Endothelial cell of umbilical vein (primary cell): ENCODE data around the gene DOCK1. TPM values are rescaled to one million over a fixed set of nuclear protein-coding genes. Genes with fewer than 3 reads are reported as not detected.

Experiments
- BruUV-seq: library from RNA; stranded (reverse); fragments of 400-500 nt; replicated peaks from 2 replicates; lab custom pipeline; 2021; lab: Mats Ljungman, UMichigan
- CTCF ChIA-PET: fragments of 300-600, 350-600 bp; sonication (Branson Sonifier 250); formaldehyde crosslinking; loops from one replicate; lab custom pipeline; 2021; ENCODE audit warnings: antibody characterized with exemption, inconsistent platforms; lab: Charles Lee
- POLR2A ChIA-PET: fragments of 300-600, 350-600 bp; sonication (Branson Sonifier 250); formaldehyde crosslinking; loops from one replicate; lab custom pipeline; 2021; ENCODE audit warnings: antibody characterized with exemption, inconsistent platforms; lab: Charles Lee
- DNase-seq: peaks from one replicate; pipeline ENCODE4 v3.0.0-alpha.2; 2011; ENCODE audit warnings: low read depth, low spot score
- FAIRE-seq: peaks from 2 replicates; lab custom pipeline; 2011; peaks lifted over from hg19 to GRCh38; lab: Jason Lieb, UNC
- H2AFZ ChIP-seq: 2 replicates; pipeline ENCODE4 v1.6.0; 2012; ENCODE audit warnings: low read depth, low read length, control low read depth, inconsistent platforms
- H3K27ac ChIP-seq: 2 replicates; pipeline ENCODE4 v1.5.1; 2011; ENCODE audit warnings: low read depth, mild to moderate bottlenecking, control low read depth, low read length, moderate library complexity; ENCODE audit not compliant: insufficient read depth
- H3K27me3 ChIP-seq, 2 experiments: 2 replicates each; pipeline versions ENCODE4 v1.6.0 to v1.6.1; 2011; ENCODE audit warnings: low read length in 2 of 2, mixed read lengths in 1 of 2; ENCODE audit not compliant: control insufficient read depth in 2 of 2, insufficient read depth in 2 of 2
- H3K36me3 ChIP-seq, 2 experiments: 2 replicates in 1 of 2; 3 replicates in 1 of 2; pipeline ENCODE4 v1.5.1; 2011; ENCODE audit warnings: low read length in 2 of 2, mild to moderate bottlenecking in 1 of 2, moderate library complexity in 1 of 2; ENCODE audit not compliant: control insufficient read depth in 2 of 2, insufficient read depth in 2 of 2; ENCODE audit errors: extremely low read depth in 1 of 2
- H3K4me1 ChIP-seq: 3 replicates; pipeline ENCODE4 v1.5.1; 2011; ENCODE audit warnings: mild to moderate bottlenecking, low read length; ENCODE audit not compliant: control insufficient read depth, insufficient read depth; ENCODE audit errors: extremely low read depth
- H3K4me2 ChIP-seq: 2 replicates; pipeline ENCODE4 v1.6.1; 2011; ENCODE audit warnings: low read length, control low read depth, mixed read lengths; ENCODE audit not compliant: insufficient read depth
- H3K4me3 ChIP-seq, 3 experiments: fragments of 200-600 bp in 1 of 3; sonication (generic), shearing (Covaris generic) in 1 of 3; replicated peaks in 1 of 3; 2 replicates each; pipeline ENCODE4 v1.5.1; 2011 to 2016; ENCODE audit warnings: control low read depth in 3 of 3, low read length in 3 of 3, mild to moderate bottlenecking in 2 of 3, inconsistent platforms in 1 of 3, low read depth in 1 of 3, moderate library complexity in 1 of 3; ENCODE audit not compliant: insufficient read depth in 1 of 3
- H3K79me2 ChIP-seq: 2 replicates; pipeline ENCODE4 v1.6.0; 2012; ENCODE audit warnings: low read length, inconsistent platforms; ENCODE audit not compliant: control insufficient read depth, insufficient read depth
- H3K9ac ChIP-seq: replicated peaks from 2 replicates; pipeline ENCODE3; 2011; ENCODE audit warnings: low read length, control low read depth; ENCODE audit not compliant: insufficient read depth; ENCODE audit errors: extremely low read depth
- H3K9me1 ChIP-seq: replicated peaks from 3 replicates; pipeline ENCODE4 v1.6.0; 2011; ENCODE audit warnings: mild to moderate bottlenecking, low read length; ENCODE audit not compliant: control insufficient read depth, insufficient read depth; ENCODE audit errors: extremely low read depth
- H3K9me3 ChIP-seq: replicated peaks from 2 replicates; pipeline ENCODE4 v1.5.1; 2012; ENCODE audit warnings: low read length, inconsistent platforms; ENCODE audit not compliant: control insufficient read depth, insufficient read depth
- H4K20me1 ChIP-seq: replicated peaks from 2 replicates; pipeline ENCODE3; 2011; ENCODE audit warnings: mild to moderate bottlenecking, low read length; ENCODE audit not compliant: control insufficient read depth, insufficient read depth; ENCODE audit errors: extremely low read depth
- EZH2 ChIP-seq: IDR thresholded peaks from 2 replicates; pipeline ENCODE4 v1.6.1; 2012; ENCODE audit warnings: borderline replicate concordance, low read depth, mild to moderate bottlenecking, moderate library complexity, low read length, inconsistent platforms; ENCODE audit not compliant: severe bottlenecking
- FOS ChIP-seq: IDR thresholded peaks from 2 replicates; pipeline ENCODE4 v1.6.1; 2011; ENCODE audit warnings: mild to moderate bottlenecking, low read length, moderate library complexity, borderline replicate concordance; ENCODE audit not compliant: insufficient read depth
- GATA2 ChIP-seq: IDR thresholded peaks from 2 replicates; pipeline ENCODE4 v1.7.0; 2011; ENCODE audit warnings: low read depth, mild to moderate bottlenecking, moderate library complexity, mixed read lengths, low read length; ENCODE audit not compliant: insufficient read length, insufficient read depth
- JUN ChIP-seq: IDR thresholded peaks from 2 replicates; pipeline ENCODE4 v1.6.1; 2011; ENCODE audit warnings: borderline replicate concordance, low read depth; ENCODE audit not compliant: insufficient read length, insufficient read depth
- MYC ChIP-seq: IDR thresholded peaks from one replicate; pipeline ENCODE4 v1.6.1; 2011; ENCODE audit warnings: mild to moderate bottlenecking, low read depth, low read length
- POLR2A ChIP-seq: IDR thresholded peaks from 2 replicates; pipeline ENCODE4 v1.6.1; 2012; ENCODE audit warnings: low read depth, mild to moderate bottlenecking, control low read depth, low read length
- POLR2AphosphoS5 ChIP-seq: IDR thresholded peaks from 2 replicates; pipeline ENCODE4 v1.6.1; 2012; ENCODE audit warnings: low read depth, mild to moderate bottlenecking, control low read depth, low read length, moderate library complexity; ENCODE audit not compliant: insufficient read depth
- dilution Hi-C: fragments of 300-500 bp; cut with MboI; formaldehyde crosslinking; loops from one replicate; pipeline ENCODE4 v1.15.0; 2019; ENCODE audit warnings: low sequenced_read_pairs; ENCODE audit not compliant: extremely low pct_ligation_motif_present
- intact Hi-C: fragments of 100-400 bp; cut with micrococcal nuclease; formaldehyde crosslinking; loops from one replicate; pipeline ENCODE4 v1.10.0; 2022
- polyA plus RNA-seq, 4 experiments: library from polyadenylated mRNA; depleted of rRNA in 3 of 4; stranded (reverse) in 3 of 4; unstranded in 1 of 4; fragments of >200 nt; gene quantifications; 2 replicates each; pipeline versions ENCODE4 v1.2.1 to v1.2.3, GENCODE V29; 2011 to 2012; ENCODE audit warnings: missing spikeins in 1 of 4
- total RNA-seq: library from RNA; stranded (reverse); gene quantifications from 2 replicates; pipeline ENCODE4 v1.2.3, GENCODE V29; 2021
- TF ChIP-seq, protein P1 (sequence below): IDR thresholded peaks from 2 replicates; pipeline ENCODE4 v1.6.1; 2011; ENCODE audit not compliant: insufficient read depth, insufficient read length
- TF ChIP-seq, protein P2 (sequence below), 2 donors: IDR thresholded peaks; 1 replicate in 1 of 2; 2 replicates in 1 of 2; pipeline ENCODE4 v1.5.1; 2011; ENCODE audit warnings: low read length in 2 of 2, mild to moderate bottlenecking in 2 of 2, moderate library complexity in 2 of 2, control low read depth in 1 of 2, inconsistent platforms in 1 of 2, low read depth in 1 of 2; ENCODE audit not compliant: insufficient read depth in 1 of 2; ENCODE audit errors: extremely low read depth in 1 of 2

DOCK1 gene
- total and polyA plus RNA-seq, 2 donors (not counting 3 experiments of a cell fraction or from before 2014, with no cell fraction given): 22.5 to 83.1 TPM

DNA sequence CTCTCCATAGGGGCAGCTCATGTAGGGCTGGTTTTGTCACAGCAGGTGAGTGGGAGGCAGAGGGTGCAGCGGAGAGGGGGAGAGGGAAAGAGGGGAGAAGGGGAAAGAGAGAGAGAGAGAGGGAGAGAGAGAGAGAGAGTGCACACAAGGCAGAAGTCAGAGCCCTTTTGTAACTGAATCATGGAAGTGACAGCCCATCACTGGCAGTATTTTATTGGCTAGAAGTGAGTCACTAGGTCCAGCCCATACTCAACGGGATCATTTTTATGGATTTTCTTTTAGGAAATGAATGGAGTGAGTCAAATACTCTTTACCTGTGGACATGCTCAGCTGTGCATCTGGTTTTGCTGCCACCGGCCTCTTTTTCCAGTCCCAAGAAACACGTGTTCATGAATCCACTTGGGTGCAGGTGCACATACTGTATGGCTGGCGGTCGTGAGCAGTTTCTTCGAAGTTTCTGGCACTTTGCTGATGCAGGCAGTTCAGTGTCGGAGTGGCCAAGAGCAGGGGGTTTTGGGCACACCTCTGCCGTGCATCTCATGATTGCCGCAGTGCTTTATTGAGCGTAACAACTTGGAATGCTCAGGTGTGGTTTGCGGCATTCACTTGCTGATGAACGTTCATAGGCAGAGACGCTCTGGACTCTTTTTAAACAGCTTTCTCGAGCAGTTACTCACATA is 40.3 kb downstream of the DOCK1 start:
- TF ChIP-seq POLR2A (no peak), EZH2 (no peak), POLR2AphosphoS5 (no peak), JUN (no peak), MYC (no peak), GATA2 (no peak), FOS (no peak)
- TF ChIP-seq, protein P1, sequence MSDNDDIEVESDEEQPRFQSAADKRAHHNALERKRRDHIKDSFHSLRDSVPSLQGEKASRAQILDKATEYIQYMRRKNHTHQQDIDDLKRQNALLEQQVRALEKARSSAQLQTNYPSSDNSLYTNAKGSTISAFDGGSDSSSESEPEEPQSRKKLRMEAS: no peak
- TF ChIP-seq, protein P2, sequence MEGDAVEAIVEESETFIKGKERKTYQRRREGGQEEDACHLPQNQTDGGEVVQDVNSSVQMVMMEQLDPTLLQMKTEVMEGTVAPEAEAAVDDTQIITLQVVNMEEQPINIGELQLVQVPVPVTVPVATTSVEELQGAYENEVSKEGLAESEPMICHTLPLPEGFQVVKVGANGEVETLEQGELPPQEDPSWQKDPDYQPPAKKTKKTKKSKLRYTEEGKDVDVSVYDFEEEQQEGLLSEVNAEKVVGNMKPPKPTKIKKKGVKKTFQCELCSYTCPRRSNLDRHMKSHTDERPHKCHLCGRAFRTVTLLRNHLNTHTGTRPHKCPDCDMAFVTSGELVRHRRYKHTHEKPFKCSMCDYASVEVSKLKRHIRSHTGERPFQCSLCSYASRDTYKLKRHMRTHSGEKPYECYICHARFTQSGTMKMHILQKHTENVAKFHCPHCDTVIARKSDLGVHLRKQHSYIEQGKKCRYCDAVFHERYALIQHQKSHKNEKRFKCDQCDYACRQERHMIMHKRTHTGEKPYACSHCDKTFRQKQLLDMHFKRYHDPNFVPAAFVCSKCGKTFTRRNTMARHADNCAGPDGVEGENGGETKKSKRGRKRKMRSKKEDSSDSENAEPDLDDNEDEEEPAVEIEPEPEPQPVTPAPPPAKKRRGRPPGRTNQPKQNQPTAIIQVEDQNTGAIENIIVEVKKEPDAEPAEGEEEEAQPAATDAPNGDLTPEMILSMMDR (IDR thresholded peaks at IDR 0.05; ENCODE audit: extremely low read depth in 1 of 2, insufficient read depth in 1 of 2, low read depth in 1 of 2, low read length in 2 of 2): no peak
- Histone ChIP-seq H2AFZ (no peak overlapping the region), H3K79me2 (peaks cover 88% of the 10 kb centered on the region), H3K27me3 (no peaks in the 10 kb centered on the region), H3K9ac (no peak overlapping the region), H3K9me1 (no peaks in the 10 kb centered on the region), H3K27ac (no peak overlapping the region), H3K4me2 (no peak overlapping the region), H3K4me1 (no peaks in the 10 kb centered on the region), H3K4me3 (no peak overlapping the region), H3K9me3 (peaks cover 4% of the 10 kb centered on the region), H3K36me3 (no peaks in the 10 kb centered on the region), H4K20me1 (peaks cover 3% of the 10 kb centered on the region)
- BruUV-seq: no TSS peak
- no peak for FAIRE-seq
- CTCF ChIA-PET: interaction anchor here (1.4 kb wide), 1 partner anchor 14 kb away, joined by 3 read pairs; no protein-coding TSS in a partner anchor
- intact Hi-C loops (no loop called here), dilution Hi-C loops (no loop called here)
- POLR2A ChIA-PET: interaction anchor here (1.0 kb wide), 1 partner anchor 10 kb away, joined by 4 read pairs; no protein-coding TSS in a partner anchor
- DNase-seq: no peak
